ENCODE results near the gene IL17F.

DNA sequence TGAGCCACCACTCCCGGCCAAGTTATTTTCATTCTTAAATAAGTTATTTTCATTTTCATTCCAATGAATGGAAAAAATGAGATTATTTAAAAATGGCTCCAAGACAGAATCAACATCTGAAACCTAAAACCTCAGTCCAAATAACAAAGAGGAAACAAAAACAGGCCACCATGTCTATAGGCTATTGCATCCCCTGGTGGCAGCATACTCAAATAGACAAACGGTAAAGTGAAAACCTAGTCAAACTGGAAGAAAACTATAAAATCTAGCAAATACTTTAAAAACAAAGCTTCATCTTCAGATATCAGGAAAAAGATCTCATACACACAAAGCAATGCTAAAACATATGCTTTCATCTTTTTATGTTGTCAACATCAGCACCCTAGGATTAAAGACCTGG lies 37.2 kb downstream of the IL17F start:
- no peak for TF ChIP-seq ZBTB7A (IDR thresholded peaks at IDR 0.05; ENCODE audit: low read depth)
- TF ChIP-seq, protein P1, sequence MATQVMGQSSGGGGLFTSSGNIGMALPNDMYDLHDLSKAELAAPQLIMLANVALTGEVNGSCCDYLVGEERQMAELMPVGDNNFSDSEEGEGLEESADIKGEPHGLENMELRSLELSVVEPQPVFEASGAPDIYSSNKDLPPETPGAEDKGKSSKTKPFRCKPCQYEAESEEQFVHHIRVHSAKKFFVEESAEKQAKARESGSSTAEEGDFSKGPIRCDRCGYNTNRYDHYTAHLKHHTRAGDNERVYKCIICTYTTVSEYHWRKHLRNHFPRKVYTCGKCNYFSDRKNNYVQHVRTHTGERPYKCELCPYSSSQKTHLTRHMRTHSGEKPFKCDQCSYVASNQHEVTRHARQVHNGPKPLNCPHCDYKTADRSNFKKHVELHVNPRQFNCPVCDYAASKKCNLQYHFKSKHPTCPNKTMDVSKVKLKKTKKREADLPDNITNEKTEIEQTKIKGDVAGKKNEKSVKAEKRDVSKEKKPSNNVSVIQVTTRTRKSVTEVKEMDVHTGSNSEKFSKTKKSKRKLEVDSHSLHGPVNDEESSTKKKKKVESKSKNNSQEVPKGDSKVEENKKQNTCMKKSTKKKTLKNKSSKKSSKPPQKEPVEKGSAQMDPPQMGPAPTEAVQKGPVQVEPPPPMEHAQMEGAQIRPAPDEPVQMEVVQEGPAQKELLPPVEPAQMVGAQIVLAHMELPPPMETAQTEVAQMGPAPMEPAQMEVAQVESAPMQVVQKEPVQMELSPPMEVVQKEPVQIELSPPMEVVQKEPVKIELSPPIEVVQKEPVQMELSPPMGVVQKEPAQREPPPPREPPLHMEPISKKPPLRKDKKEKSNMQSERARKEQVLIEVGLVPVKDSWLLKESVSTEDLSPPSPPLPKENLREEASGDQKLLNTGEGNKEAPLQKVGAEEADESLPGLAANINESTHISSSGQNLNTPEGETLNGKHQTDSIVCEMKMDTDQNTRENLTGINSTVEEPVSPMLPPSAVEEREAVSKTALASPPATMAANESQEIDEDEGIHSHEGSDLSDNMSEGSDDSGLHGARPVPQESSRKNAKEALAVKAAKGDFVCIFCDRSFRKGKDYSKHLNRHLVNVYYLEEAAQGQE (IDR thresholded peaks at IDR 0.05; ENCODE audit: low read depth): no peak
- TF ChIP-seq, protein P2, sequence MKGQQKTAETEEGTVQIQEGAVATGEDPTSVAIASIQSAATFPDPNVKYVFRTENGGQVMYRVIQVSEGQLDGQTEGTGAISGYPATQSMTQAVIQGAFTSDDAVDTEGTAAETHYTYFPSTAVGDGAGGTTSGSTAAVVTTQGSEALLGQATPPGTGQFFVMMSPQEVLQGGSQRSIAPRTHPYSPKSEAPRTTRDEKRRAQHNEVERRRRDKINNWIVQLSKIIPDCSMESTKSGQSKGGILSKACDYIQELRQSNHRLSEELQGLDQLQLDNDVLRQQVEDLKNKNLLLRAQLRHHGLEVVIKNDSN (IDR thresholded peaks at IDR 0.05): no peak
- TF ChIP-seq RAD21 (IDR thresholded peaks at IDR 0.05; ENCODE audit: low read depth): no peak
- TF ChIP-seq CREB1 (IDR thresholded peaks at IDR 0.05; ENCODE audit: low read depth): no peak
- no peak for TF ChIP-seq NFIC (IDR thresholded peaks at IDR 0.05)
- no peak for TF ChIP-seq EP300 (IDR thresholded peaks at IDR 0.05; ENCODE audit: borderline replicate concordance)
- TF ChIP-seq TCF12 (IDR thresholded peaks at IDR 0.05; ENCODE audit: low read depth): no peak
- TF ChIP-seq EGR1 (IDR thresholded peaks at IDR 0.05): no peak
- TF ChIP-seq YY1 (IDR thresholded peaks at IDR 0.05; ENCODE audit: low read depth): no peak
- TF ChIP-seq, protein P3, sequence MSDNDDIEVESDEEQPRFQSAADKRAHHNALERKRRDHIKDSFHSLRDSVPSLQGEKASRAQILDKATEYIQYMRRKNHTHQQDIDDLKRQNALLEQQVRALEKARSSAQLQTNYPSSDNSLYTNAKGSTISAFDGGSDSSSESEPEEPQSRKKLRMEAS (IDR thresholded peaks at IDR 0.05): no peak
- TF ChIP-seq FOXM1 (IDR thresholded peaks at IDR 0.05; ENCODE audit: borderline replicate concordance, low read depth): no peak
